B cell (primary cell): Measurements from ENCODE around the gene BAHCC1. TPM values are rescaled to one million over a fixed set of nuclear protein-coding genes. Genes with fewer than 3 reads are reported as not detected.

Experiments
- ATAC-seq: fragments of 200-7000 bp; cut with Tn5 transposase; one replicate; pipeline ENCODE4 v1.10.0; 2021; ENCODE audit warnings: low read depth, mild to moderate bottlenecking, moderate number of reproducible peaks, moderate library complexity
- CTCF ChIA-PET: fragments of 350-600 bp; sonication (Branson Sonifier 250); formaldehyde crosslinking; loops from one replicate; lab custom pipeline; 2021; ENCODE audit warnings: antibody characterized with exemption, inconsistent platforms; lab: Charles Lee
- POLR2A ChIA-PET: fragments of 350-600 bp; sonication (Branson Sonifier 250); formaldehyde crosslinking; loops from one replicate; lab custom pipeline; 2021; ENCODE audit warnings: antibody characterized with exemption; lab: Charles Lee
- DNase-seq: peaks from one replicate; pipeline ENCODE4 v3.0.0; 2013
- H2AFZ ChIP-seq: 2 replicates; pipeline ENCODE4 v1.6.1; 2012; ENCODE audit warnings: mild to moderate bottlenecking, low read depth, low read length; ENCODE audit not compliant: insufficient read depth, poor library complexity, severe bottlenecking
- H3K27ac ChIP-seq, 2 donors: 1 replicate in 1 of 2; 2 replicates in 1 of 2; pipeline ENCODE4 v1.5.1; 2012 to 2013; ENCODE audit warnings: low read length in 2 of 2, mild to moderate bottlenecking in 2 of 2, moderate library complexity in 1 of 2
- H3K27me3 ChIP-seq, 4 experiments: fragments of 200-600 bp in 1 of 4; sonication (generic) in 1 of 4; replicated peaks in 1 of 4; 1 replicate in 2 of 4; 2 replicates in 2 of 4; pipeline versions ENCODE4 v1.6.1 to v1.7.0; 2013 to 2016; ENCODE audit warnings: low read length in 3 of 4, mild to moderate bottlenecking in 2 of 4, mixed read lengths in 1 of 4, moderate library complexity in 1 of 4; ENCODE audit not compliant: insufficient read depth in 4 of 4, control insufficient read depth in 3 of 4; ENCODE audit errors: control extremely low read depth in 1 of 4
- H3K36me3 ChIP-seq, 2 experiments: replicated peaks in 1 of 2; 1 replicate in 1 of 2; 2 replicates in 1 of 2; pipeline versions ENCODE4 v1.6.1 to v1.7.1; 2013; ENCODE audit warnings: low read length in 1 of 2; ENCODE audit not compliant: insufficient read depth in 2 of 2, control insufficient read depth in 1 of 2; ENCODE audit errors: control extremely low read depth in 1 of 2, extremely low read depth in 1 of 2
- H3K4me1 ChIP-seq, 2 donors: fragments of 200-600 bp in 1 of 2; sonication (generic) in 1 of 2; 1 replicate in 1 of 2; 2 replicates in 1 of 2; pipeline versions ENCODE4 v1.5.1 to v1.6.1; 2013 to 2017; ENCODE audit warnings: low read length in 2 of 2; ENCODE audit not compliant: control insufficient read depth in 2 of 2, insufficient read depth in 2 of 2
- H3K4me2 ChIP-seq: replicated peaks from 2 replicates; pipeline ENCODE3; 2012; ENCODE audit warnings: mild to moderate bottlenecking, low read depth, low read length; ENCODE audit not compliant: poor library complexity, severe bottlenecking
- H3K4me3 ChIP-seq, 5 experiments: fragments of 200-600 bp in 1 of 5; sonication (generic) in 1 of 5; 1 replicate in 3 of 5; 2 replicates in 2 of 5; pipeline versions ENCODE4 v1.5.1 to v1.7.0; 2011 to 2016; ENCODE audit warnings: low read length in 4 of 5, mild to moderate bottlenecking in 4 of 5, low read depth in 2 of 5, control low read depth in 1 of 5, moderate library complexity in 1 of 5; ENCODE audit not compliant: insufficient read depth in 1 of 5; ENCODE audit errors: control extremely low read depth in 1 of 5, extremely low read depth in 1 of 5
- H3K79me2 ChIP-seq: fragments of 200-600 bp; sonication (generic); one replicate; pipeline ENCODE4 v1.6.0; 2016; ENCODE audit warnings: low read length; ENCODE audit not compliant: control insufficient read depth, insufficient read depth
- H3K9ac ChIP-seq: fragments of 200-600 bp; sonication (generic); 2 replicates; pipeline ENCODE4 v1.6.1; 2017; ENCODE audit warnings: mild to moderate bottlenecking, low read length, moderate library complexity
- H3K9me3 ChIP-seq, 3 donors: one replicate each; pipeline versions ENCODE4 v1.6.1 to v1.7.1; 2013; ENCODE audit warnings: low read length in 2 of 3; ENCODE audit not compliant: control insufficient read depth in 2 of 3, insufficient read depth in 1 of 3; ENCODE audit errors: control extremely low read depth in 1 of 3
- H4K20me1 ChIP-seq: 2 replicates; pipeline ENCODE4 v1.6.0; 2012; ENCODE audit warnings: mild to moderate bottlenecking, low read length; ENCODE audit not compliant: insufficient read depth, control insufficient read depth, poor library complexity, severe bottlenecking
- H3K27ac Mint-ChIP-seq: one replicate; pipeline ENCODE4 v1.8.0; 2021; ENCODE audit warnings: mixed read lengths
- H3K27me3 Mint-ChIP-seq: one replicate; pipeline ENCODE4 v1.8.0; 2021; ENCODE audit warnings: mixed read lengths
- H3K4me1 Mint-ChIP-seq: one replicate; pipeline ENCODE4 v1.8.0; 2021; ENCODE audit warnings: mixed read lengths
- H3K4me3 Mint-ChIP-seq: one replicate; pipeline ENCODE4 v1.8.0; 2021; ENCODE audit warnings: mixed read lengths
- H3K9me3 Mint-ChIP-seq: one replicate; pipeline ENCODE4 v1.8.0; 2022; ENCODE audit warnings: mixed read lengths; ENCODE audit not compliant: insufficient read depth
- CTCF ChIP-seq: fragments of 200-600 bp; IDR thresholded peaks from one replicate; pipeline ENCODE4 v1.8.0; 2022; ENCODE audit warnings: antibody characterized with exemption, mild to moderate bottlenecking
- EZH2 ChIP-seq: IDR thresholded peaks from 2 replicates; pipeline ENCODE4 v1.6.1; 2012; ENCODE audit warnings: borderline replicate concordance, low read depth, mild to moderate bottlenecking, moderate library complexity, low read length; ENCODE audit not compliant: insufficient read depth, poor library complexity, severe bottlenecking
- WGBS: methylation state at CpG from one replicate; pipeline ENCODE4 v1.1.5; 2013; ENCODE audit warnings: missing lambda C conversion rate; ENCODE audit not compliant: insufficient coverage; 5-methylcytosine and 5-hydroxymethylcytosine counted together
- intact Hi-C: fragments of 100-400 bp; cut with micrococcal nuclease; formaldehyde crosslinking; loops from one replicate; pipeline ENCODE4 v1.10.0; 2022
- polyA plus RNA-seq: library from polyadenylated mRNA; depleted of rRNA; stranded (reverse); fragments of >200 nt; gene quantifications from 2 replicates; pipeline ENCODE4 v1.2.3, GENCODE V29; 2012
- total RNA-seq, 2 donors: library from RNA; stranded (reverse); fragments of 120-200 nt in 1 of 2; gene quantifications; 1 replicate in 1 of 2; 2 replicates in 1 of 2; pipeline versions ENCODE4 v1.2.3 to v1.2.4, GENCODE V29; 2013 to 2022

The BAHCC1 gene
- total and polyA plus RNA-seq, 2 donors (not counting 1 experiment from before 2014, with no cell fraction given) = 0.12 to 0.48 TPM

GRCh38 chr17:81480140-81481072 lies 85.1 kb downstream of the BAHCC1 start:
- peaks cover 21% of the 10 kb centered on the region for H3K4me1 Mint-ChIP-seq
- H3K4me3 Mint-ChIP-seq = peak overlapping the region; percentile 40
- ChIA-PET POLR2A (no interaction called here), CTCF (interaction anchor here (1.4 kb wide), 1 partner anchor 121 kb away, joined by 3 read pairs; no protein-coding TSS in a partner anchor)
- H3K36me3 ChIP-seq = no peaks in the 10 kb centered on the region
- no peaks in the 10 kb centered on the region for H3K79me2 ChIP-seq
- 86% methylated on average over 17 of the region's 21 CpGs for WGBS
- peaks cover 7% of the 10 kb centered on the region for H3K27me3 Mint-ChIP-seq
- DNase-seq (no peak), ATAC-seq (no peak)
- peak overlapping the region; percentile 42 for H3K9ac ChIP-seq
- peak overlapping the region; percentile 100 for H3K4me2 ChIP-seq
- peak overlapping the region; percentile 2 for H3K27ac Mint-ChIP-seq
- intact Hi-C loops = loop anchor here (10.0 kb wide), 1 partner anchor 124 kb away; no protein-coding TSS in a partner anchor
- no peaks in the 10 kb centered on the region for H3K9me3 Mint-ChIP-seq
- peak overlapping the region in 2 of 5 experiments; percentile 11 to 58 for H3K4me3 ChIP-seq
- peaks cover 0 to 17% (median 0%) of the 10 kb centered on the region in 3 donors for H3K9me3 ChIP-seq
- H3K27ac ChIP-seq = no peak overlapping the region
- peaks cover 0 to 24% (median 12%) of the 10 kb centered on the region in 4 experiments for H3K27me3 ChIP-seq
- H3K4me1 ChIP-seq = peaks cover 38 to 40% of the 10 kb centered on the region in 2 donors
- H4K20me1 ChIP-seq = no peaks in the 10 kb centered on the region
- TF ChIP-seq CTCF = no peak
- no peak for TF ChIP-seq EZH2
- H2AFZ ChIP-seq = peak overlapping the region; percentile 58
